ENCODE measurements around the gene IL3RA.

IL3RA gene

DNA sequence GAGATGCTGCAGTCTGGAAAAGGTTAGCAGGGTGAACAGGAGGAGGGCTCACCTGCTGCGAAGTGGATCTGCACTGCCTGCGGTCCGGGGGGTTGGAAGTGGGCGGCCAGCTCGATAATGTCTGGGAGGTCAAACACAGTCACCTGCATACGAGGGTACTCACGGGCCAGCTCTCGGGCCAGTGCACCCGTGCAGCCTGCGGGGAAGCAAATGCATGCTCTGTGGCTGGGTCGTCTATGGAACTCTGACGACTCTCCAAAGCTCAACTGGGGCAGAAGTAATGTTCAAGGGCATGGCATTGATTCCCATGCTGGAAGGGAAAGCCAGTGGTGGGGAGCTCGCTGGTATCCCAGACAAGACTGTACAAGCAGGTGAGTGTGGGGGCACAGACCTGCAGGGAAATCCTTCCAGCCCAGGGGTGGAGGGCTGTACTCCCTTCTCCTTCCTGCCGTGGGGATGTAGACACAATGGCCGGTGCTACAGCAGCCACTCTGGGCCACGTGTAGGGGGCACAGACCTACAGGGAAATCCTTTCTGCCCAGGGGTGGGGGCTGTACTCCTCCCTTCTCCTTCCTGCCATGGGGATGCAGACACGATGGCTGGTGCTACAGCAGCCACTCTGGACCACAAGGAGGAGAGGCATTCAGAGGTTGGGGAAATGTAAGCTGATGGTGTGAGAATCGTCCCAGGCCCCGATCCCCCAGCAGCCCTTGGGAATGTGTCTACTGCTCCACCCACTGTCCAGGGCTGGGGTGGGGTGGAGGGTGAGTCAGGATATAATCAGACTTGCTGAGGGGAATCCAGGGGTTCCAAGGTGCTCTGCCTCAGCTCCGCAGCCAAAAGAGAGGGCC is 81.6 kb downstream of the IL3RA start:
- TF ChIP-seq, protein P1, sequence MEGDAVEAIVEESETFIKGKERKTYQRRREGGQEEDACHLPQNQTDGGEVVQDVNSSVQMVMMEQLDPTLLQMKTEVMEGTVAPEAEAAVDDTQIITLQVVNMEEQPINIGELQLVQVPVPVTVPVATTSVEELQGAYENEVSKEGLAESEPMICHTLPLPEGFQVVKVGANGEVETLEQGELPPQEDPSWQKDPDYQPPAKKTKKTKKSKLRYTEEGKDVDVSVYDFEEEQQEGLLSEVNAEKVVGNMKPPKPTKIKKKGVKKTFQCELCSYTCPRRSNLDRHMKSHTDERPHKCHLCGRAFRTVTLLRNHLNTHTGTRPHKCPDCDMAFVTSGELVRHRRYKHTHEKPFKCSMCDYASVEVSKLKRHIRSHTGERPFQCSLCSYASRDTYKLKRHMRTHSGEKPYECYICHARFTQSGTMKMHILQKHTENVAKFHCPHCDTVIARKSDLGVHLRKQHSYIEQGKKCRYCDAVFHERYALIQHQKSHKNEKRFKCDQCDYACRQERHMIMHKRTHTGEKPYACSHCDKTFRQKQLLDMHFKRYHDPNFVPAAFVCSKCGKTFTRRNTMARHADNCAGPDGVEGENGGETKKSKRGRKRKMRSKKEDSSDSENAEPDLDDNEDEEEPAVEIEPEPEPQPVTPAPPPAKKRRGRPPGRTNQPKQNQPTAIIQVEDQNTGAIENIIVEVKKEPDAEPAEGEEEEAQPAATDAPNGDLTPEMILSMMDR (IDR thresholded peaks at IDR 0.05; ENCODE audit: borderline replicate concordance, insufficient read depth, low read depth, low read length), result no peak
- H3K4me3 ChIP-seq (ENCODE audit: low read depth, low read length), result no peak overlapping the region

DNA sequence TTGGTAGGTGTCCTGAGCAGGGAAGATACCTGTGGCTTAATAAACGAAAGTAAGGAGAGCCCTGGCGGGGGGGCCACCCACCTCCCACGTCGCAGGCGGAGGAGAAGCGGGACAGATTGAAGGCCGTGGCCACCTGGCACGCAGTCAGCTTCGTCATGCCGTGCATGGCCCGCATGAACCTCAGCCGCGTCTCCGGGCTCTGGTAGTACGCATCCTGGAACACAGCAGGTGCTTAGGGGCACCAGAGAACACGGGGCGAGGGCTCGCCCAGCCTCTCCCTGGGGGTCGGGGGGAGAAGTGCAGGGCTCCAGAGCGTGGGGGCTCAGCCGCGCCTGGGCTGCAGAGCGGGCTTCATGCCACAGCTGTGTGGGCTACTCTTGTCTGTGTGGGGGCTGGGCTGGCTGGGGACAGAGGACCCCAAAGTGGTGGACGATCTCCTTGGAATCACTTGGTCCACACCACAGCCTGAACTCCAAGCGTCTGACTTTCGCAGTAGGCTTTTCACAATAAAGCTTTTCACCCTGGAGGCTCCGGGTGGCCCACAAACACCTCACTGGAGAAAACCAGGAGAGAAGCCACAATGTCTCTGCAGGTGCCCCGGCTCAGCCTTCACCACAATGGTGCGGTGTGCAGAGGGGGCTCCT is 82.4 kb downstream of the IL3RA start:
- TF ChIP-seq, protein P1 (IDR thresholded peaks at IDR 0.05; ENCODE audit: borderline replicate concordance, insufficient read depth, low read depth, low read length), result no peak
- H3K4me3 ChIP-seq (ENCODE audit: low read depth, low read length), result no peak overlapping the region

DNA sequence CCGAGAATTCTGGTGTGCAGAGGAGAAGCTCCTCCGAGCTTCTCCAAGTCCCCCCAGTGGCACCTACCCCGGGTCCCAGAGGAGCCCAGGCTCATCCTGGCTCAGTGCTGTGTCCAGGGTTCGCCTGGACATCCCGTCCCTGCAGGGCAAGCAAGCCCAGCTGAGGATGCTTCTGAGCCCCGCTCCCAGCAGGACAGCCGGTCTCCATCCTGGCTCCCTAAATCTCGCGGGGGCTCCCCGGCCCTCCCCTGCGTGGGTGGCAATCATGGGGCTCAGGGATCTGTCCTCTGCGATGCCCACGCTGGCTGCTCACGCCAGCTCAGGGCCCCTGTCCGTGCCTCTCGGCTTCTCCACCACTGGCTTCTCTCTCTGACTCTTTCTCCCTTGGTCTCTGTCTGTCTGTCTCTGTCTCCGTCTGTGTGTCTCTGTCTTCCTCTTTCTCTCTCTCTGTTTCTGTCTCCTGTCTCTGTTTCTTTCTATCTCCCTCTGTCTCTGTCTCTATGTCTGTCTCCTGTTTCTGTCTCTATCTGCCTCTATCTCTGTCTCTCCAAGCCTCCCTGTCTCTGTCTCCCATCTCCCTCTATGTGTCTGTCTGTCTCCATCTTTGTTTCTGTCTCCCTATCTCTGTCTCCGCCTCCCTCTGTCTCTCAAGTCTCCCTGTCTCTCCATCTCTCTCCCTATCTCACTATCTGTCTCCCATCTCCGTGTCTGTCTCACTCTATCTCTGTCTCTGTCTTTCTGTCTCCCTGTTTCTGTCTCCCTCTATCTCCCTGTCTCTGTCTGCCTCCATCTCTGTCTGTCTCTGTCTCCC is 83.2 kb downstream of the IL3RA start:
- TF ChIP-seq, protein P1 (IDR thresholded peaks at IDR 0.05; ENCODE audit: borderline replicate concordance, insufficient read depth, low read depth, low read length), result no peak
- H3K4me3 ChIP-seq (ENCODE audit: low read depth, low read length), result no peak overlapping the region

DNA sequence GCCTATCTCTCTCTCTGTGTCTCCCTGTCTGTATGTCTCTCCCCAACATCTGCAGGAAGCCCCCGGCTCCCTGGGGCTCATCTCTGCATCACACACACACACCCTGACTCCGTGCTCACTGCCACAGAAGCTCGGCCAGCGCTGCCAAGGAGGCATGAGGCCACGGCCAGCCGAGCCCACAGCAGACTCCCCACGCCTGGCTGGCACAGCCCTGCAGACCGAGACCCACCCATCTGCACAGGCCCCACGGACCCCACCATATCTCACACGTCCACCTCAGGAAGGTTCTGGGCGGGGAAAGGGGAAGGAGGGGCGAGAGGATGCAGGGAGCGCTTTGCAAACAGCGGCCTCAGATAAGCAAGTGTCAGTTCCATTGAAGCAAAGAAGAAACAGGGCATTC is 83.8 kb downstream of the IL3RA start:
- TF ChIP-seq, protein P1 (IDR thresholded peaks at IDR 0.05; ENCODE audit: borderline replicate concordance, insufficient read depth, low read depth, low read length), result no peak
- H3K4me3 ChIP-seq (ENCODE audit: low read depth, low read length), result no peak overlapping the region

DNA sequence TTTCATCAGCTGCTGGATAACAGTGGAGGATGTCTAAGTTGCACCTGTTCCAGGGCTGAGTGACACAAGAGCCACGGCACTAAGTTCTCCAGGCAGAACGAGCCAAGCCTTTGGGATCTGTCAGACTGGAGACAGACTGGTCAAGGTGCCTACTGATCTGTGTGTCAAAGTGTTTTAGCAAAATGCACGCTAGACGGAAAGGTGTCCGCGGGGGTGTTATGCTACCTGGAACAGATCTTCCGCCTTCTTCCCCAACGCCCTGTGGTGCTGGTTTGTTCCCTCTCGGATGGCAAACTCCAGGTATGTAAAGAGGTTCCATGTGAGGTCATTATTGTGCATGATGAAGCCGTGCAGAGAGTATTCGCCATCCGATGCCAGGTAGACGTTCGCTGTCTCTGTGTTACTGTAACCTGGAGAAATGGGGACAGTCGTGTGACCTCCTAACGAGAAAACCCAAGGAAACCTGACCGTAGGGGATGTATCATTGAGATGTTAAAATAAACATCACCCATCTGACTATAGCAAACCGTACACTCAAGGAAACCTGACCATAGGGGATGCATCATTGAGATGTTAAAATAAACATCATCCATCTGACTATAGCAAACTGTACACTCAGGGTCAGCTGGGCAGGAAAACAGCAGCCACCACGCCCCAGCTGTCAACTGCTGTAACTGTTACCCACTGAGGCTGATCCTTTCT is 85.0 kb downstream of the IL3RA start:
- TF ChIP-seq, protein P1 (IDR thresholded peaks at IDR 0.05; ENCODE audit: borderline replicate concordance, insufficient read depth, low read depth, low read length), result no peak
- no peak overlapping the region for H3K4me3 ChIP-seq (ENCODE audit: low read depth, low read length)

DNA sequence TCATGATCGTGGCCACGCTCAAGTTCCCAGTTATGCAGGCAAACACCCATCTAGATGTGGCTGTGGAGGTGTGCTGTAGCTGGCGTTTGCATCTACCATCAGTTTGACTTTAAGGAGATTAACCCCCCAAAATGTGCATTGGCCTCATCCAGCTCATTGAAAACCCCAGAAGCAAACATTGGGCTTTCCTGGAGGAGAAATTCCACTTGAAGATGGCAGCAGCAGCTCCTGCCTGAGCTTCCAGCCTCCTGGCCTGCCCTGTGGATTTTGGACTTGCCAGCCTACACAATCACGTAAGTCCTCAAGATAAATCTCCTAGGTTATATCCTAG is 85.5 kb downstream of the IL3RA start:
- TF ChIP-seq, protein P1 (IDR thresholded peaks at IDR 0.05; ENCODE audit: borderline replicate concordance, insufficient read depth, low read depth, low read length), result no peak
- no peak overlapping the region for H3K4me3 ChIP-seq (ENCODE audit: low read depth, low read length)

All from GM12875 (cell line).